Subcutaneous abdominal adipose tissue (tissue), 5 donors: ENCODE data around the gene SCML2.
"Not testable (repeated sequence)": the region's sequence is repeated elsewhere in the genome, so short reads cannot be mapped to it uniquely, and the experiment has no call there.

ENCODE experiments used
- H3K27ac ChIP-seq: one replicate; pipeline ENCODE4 v1.7.0; 2013; ENCODE audit warnings: low read depth, mild to moderate bottlenecking, inconsistent platforms, low read length, moderate library complexity
- H3K27me3 ChIP-seq, 5 donors: one replicate each; pipeline ENCODE4 v1.7.0; 2013; ENCODE audit warnings: low read length in 5 of 5, inconsistent platforms in 1 of 5; ENCODE audit not compliant: control insufficient read depth in 5 of 5, insufficient read depth in 4 of 5
- H3K36me3 ChIP-seq, 5 donors: one replicate each; pipeline ENCODE4 v1.7.0; 2013; ENCODE audit warnings: low read length in 5 of 5; ENCODE audit not compliant: control insufficient read depth in 5 of 5, insufficient read depth in 5 of 5
- H3K4me1 ChIP-seq, 5 donors: one replicate each; pipeline ENCODE4 v1.7.0; 2013; ENCODE audit warnings: low read length in 5 of 5, mild to moderate bottlenecking in 3 of 5, moderate library complexity in 1 of 5; ENCODE audit not compliant: control insufficient read depth in 5 of 5, insufficient read depth in 5 of 5
- H3K4me3 ChIP-seq, 5 donors: one replicate each; pipeline ENCODE4 v1.7.0; 2013; ENCODE audit warnings: low read length in 5 of 5, low read depth in 1 of 5
- H3K9ac ChIP-seq, 5 donors: one replicate each; pipeline ENCODE4 v1.7.0; 2013; ENCODE audit warnings: low read length in 5 of 5, mild to moderate bottlenecking in 4 of 5, moderate library complexity in 3 of 5
- H3K9me3 ChIP-seq, 5 donors: one replicate each; pipeline ENCODE4 v1.7.0; 2013; ENCODE audit warnings: low read length in 5 of 5; ENCODE audit not compliant: control insufficient read depth in 5 of 5
- donor health status: healthy.
- donor health status: healthy.
- donor health status: healthy.
- donor health status: healthy.
- donor health status: healthy.

The SCML2 gene

DNA sequence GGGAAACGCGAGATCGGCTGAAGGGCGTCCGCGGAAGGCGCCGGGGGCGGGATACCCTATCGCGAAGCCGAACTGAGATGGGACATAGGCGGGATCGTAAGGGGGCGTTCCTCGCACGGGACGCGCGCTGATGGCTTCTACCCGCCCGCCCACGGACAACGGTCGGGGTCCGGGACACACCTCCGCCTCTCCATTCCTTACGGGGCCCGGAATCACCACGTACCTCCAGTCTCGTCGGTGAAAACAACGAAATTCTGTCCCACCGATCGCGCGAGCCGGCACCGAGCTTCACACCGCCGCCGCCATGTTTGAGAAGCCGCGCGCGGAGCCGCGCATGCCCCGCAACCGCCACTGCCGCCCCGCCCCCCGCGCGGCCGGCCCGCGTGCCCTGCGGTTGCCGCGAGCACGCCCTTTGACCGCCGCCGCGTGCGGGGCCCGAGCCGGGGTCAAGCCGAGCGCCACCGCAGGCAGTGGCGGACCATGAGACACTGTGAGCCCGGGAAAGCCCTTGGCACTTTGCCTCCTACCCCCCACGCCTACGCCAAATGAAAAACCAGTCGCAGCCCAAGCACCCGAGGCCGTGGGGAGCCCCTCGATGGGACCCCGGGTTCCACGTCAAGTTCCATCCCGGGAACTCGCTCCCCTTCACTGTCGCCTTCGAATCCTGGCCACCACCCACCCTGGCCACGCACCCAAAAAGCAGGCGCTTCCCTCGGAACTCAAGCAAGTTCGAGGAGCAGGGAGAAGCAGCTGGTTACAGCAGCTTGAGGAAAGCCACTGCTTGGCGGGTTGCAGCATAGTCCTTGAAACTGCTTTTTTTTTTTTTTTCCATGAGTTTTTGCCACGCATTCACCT is at the start of gene SCML2:
TSS of gene SCML2 (minus strand) at position 320 of the 855 bp plus-strand sequence. CDS start 20,617 bp downstream, outside the sequence.
- Histone ChIP-seq H3K9ac (peak within 1 kb of the TSS in 2 of 5 donors; percentile 30 to 62), H3K4me1 (peaks cover 0 to 13% (median 9%) of the 10 kb centered on the region in 5 donors), H3K36me3 (no peaks in the 10 kb centered on the region), H3K9me3 (no peaks in the 10 kb centered on the region), H3K27me3 (peaks cover 0 to 9% (median 0%) of the 10 kb centered on the region in 5 donors), H3K27ac (no peak within 1 kb of the TSS), H3K4me3 (peak within 1 kb of the TSS; percentile 63 to 72 (median 66))

DNA sequence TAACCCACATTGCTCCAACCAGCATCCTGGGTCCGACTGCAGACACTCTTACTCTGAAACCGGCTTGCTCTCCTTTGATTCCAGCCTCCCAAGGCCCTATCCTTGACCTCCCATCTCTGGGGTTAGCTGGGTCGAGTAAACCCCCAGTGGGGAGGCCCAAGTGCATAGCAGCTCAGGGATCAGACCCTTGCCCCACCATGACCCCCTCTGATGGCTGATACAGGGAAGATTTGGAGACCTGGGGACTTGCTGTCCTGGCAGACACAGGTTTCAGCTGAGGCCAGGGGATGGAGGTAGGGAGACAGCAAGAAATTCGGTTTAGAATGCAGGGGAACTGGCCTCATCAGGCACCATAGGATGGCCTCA is 47.3 kb upstream of the SCML2 start:
- Histone ChIP-seq H3K36me3 (no peaks in the 10 kb centered on the region), H3K4me1 (no peaks in the 10 kb centered on the region), H3K27ac (no peak overlapping the region), H3K4me3 (no peak overlapping the region), H3K9ac (no peak overlapping the region), H3K27me3 (peaks cover 0 to 4% (median 3%) of the 10 kb centered on the region in 5 donors), H3K9me3 (peaks cover 0 to 5% (median 2%) of the 10 kb centered on the region in 5 donors)

DNA sequence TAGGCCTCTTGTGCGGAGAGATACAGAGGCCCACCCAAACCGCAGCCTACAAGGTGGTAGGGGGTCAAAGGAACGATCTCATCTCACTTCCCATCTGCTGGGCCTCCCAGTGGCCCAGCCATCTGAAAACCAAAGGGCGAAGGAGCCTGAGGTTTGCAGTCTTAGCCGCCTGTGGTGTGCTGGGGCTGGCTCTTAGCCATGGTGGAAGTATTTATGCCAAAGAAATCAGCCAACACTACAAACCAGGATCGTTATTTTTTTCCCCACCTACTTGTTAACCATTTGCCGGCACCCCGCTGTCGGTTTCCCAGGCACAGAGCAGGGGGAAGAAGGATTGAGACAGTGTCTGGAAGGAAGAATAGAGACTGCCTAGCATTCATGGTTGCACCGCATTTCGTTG is 40.0 kb upstream of the SCML2 start:
- no peak overlapping the region for H3K9ac ChIP-seq
- H3K4me1 ChIP-seq: no peaks in the 10 kb centered on the region
- no peaks in the 10 kb centered on the region for H3K36me3 ChIP-seq
- no peak overlapping the region for H3K4me3 ChIP-seq
- H3K9me3 ChIP-seq: no peaks in the 10 kb centered on the region
- H3K27ac ChIP-seq: no peak overlapping the region
- peaks cover 0 to 3% (median 0%) of the 10 kb centered on the region in 5 donors for H3K27me3 ChIP-seq

DNA sequence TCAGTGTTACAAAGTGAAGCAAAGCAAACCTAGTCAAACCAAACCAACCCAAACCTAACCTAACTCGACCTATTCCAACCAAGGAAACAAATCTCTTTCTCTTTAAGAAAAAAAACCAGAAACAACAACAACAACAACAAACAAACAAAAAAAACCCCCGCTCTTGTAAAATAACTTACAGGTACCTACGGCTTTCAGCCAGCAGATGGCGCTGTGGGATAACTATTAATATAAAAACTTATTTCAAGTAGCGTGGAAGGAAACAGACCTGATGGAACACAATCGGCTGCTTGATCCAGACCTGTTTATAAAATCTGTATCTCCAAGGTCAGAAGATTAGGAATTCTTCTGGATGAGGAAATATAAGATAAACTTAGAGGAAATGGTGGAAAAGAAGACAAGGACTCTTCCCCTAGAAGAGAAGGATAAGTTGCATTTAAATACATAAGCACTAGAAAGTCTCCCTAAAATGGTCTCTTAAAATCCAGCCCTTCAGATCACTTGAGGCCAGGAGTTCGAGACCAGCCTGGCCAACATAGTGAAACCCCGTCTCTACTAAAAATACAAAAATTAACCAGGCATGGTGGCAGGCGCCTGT is 36.6 kb upstream of the SCML2 start:
- H3K27ac ChIP-seq: no peak overlapping the region
- H3K9me3 ChIP-seq: no peaks in the 10 kb centered on the region
- peaks cover 0 to 8% (median 2%) of the 10 kb centered on the region in 5 donors for H3K27me3 ChIP-seq
- H3K36me3 ChIP-seq: no peaks in the 10 kb centered on the region
- no peak overlapping the region for H3K9ac ChIP-seq
- no peak overlapping the region for H3K4me3 ChIP-seq
- H3K4me1 ChIP-seq: no peaks in the 10 kb centered on the region

DNA sequence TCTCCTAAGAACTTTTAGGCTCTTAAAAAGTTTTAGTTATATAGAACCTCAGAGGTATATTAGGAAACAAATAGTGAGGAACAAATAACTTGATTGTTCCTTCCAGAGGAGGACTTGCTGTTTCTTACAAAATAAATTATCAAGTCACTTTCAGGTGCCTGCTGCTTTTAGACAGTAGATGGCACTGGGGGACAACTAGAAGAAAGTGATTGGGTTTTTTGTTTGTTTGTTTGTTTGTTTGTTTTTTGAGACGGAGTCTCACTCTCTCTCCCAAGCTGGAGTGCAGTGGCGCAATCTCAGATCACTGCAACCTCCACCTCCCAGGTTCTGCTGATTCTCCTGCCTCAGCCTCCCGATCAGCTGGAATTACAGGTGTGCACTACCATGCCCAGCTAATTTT is 35.5 kb upstream of the SCML2 start:
- H3K9ac ChIP-seq: no peak overlapping the region
- H3K9me3 ChIP-seq: no peaks in the 10 kb centered on the region
- H3K27ac ChIP-seq: no peak overlapping the region
- no peaks in the 10 kb centered on the region for H3K36me3 ChIP-seq
- H3K4me3 ChIP-seq: no peak overlapping the region
- peaks cover 2 to 8% (median 3%) of the 10 kb centered on the region in 5 donors for H3K27me3 ChIP-seq
- H3K4me1 ChIP-seq: no peaks in the 10 kb centered on the region

DNA sequence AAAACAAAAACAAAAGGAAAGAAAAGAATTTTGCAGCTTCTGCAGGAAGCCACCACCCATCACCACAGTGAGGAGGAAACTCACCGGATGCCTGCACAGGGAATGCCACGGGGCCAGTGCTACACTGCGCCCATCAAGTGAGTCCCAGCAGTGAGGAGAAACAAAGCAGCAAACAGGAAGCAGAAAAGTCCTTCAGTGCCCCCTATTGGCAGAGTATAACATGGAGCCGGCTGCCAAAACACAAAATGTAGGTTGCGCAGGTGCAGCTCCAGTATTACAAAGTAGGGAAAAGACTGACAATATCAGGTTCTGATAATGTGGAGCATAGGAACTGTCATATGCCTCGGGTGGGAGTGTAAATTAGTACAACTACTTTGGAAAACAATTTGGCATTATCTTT is 23.3 kb upstream of the SCML2 start:
- H3K27me3 ChIP-seq: peaks cover 3 to 6% (median 6%) of the 10 kb centered on the region in 5 donors
- H3K4me3 ChIP-seq: no peak overlapping the region
- no peak overlapping the region for H3K27ac ChIP-seq
- H3K4me1 ChIP-seq: no peaks in the 10 kb centered on the region
- no peak overlapping the region for H3K9ac ChIP-seq
- no peaks in the 10 kb centered on the region for H3K36me3 ChIP-seq
- peaks cover 0 to 3% (median 0%) of the 10 kb centered on the region in 5 donors for H3K9me3 ChIP-seq

DNA sequence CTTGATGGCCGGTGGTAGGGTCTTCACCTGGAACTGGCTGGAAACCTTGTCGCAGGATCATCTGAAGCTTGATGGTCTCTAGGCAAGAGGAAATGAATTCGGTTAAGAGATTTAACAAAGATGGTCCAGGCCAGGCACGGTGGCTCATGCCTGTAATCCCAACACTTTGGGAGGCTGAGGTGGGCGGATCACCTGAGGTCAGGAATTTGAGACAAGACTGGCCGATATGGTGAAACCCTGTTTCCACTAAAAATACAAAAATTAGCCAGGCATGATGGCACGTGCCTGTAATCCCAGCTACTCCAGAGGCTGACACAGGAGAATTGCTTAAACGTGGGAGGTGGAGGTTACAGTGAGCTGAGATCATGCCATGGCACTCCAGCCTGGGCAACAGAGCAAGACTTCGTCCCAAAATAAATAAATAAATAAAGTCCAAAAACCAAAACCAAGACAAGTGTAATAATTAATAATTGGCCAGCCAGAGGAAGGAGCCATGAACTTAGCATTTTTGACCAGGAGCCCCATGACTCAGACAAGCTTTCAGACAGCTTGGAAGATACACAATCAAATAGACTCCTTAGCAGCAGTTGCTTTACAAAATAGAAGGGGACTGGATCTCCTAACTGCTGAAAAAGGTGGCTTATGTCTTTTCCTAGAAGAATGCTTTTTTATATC is 20.8 kb upstream of the SCML2 start:
- not testable (repeated sequence) for H3K9me3 ChIP-seq, H3K27ac ChIP-seq, H3K9ac ChIP-seq, H3K4me1 ChIP-seq, H3K36me3 ChIP-seq, H3K4me3 ChIP-seq
- peaks cover 3 to 11% (median 6%) of the 10 kb centered on the region in 5 donors for H3K27me3 ChIP-seq

DNA sequence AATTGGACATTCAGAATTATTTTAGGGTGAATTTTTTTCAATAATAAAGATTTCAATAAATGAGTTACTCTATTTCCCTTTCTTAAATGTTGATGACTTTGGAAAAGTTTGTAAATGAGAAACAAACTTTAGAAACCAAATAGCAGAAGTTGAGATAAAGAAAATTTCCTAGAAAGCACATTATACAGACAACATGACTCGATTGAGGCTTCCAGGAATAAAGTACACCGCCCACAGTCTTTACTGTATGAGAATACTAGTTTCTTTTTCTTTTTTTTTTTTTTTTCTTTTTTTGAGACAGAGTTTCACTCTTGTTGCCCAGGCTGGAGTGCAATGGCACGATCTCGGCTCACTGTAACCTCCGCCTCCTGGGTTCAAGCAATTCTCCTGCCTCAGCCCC is 14.6 kb upstream of the SCML2 start:
- not testable (repeated sequence) for H3K36me3 ChIP-seq, H3K4me3 ChIP-seq, H3K27ac ChIP-seq, H3K9ac ChIP-seq, H3K4me1 ChIP-seq, H3K9me3 ChIP-seq, H3K27me3 ChIP-seq

DNA sequence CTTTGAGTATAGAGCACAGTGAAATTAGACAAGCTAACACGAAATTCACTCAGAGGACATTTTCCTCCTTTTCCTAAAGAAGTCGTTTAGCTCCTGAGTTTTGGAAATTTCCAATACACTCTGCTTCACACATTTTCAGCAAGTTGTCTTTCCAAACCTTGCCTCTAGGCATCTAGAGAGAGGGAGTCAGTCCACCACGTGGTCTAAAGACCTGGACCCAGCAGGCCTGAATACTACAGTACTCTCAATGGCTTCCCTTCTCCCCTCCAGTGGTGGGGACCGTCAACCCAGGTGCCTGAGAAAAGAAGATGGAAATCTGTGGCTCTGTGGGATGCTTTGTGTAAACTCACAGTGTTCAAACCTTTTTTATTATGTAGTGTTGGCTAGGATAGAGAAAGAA is 13.9 kb upstream of the SCML2 start:
- no peaks in the 10 kb centered on the region for H3K9me3 ChIP-seq
- H3K27ac ChIP-seq: no peak overlapping the region
- no peaks in the 10 kb centered on the region for H3K4me1 ChIP-seq
- H3K9ac ChIP-seq: no peak overlapping the region
- H3K4me3 ChIP-seq: no peak overlapping the region
- peaks cover 0 to 9% (median under 1%) of the 10 kb centered on the region in 5 donors for H3K27me3 ChIP-seq
- no peaks in the 10 kb centered on the region for H3K36me3 ChIP-seq

DNA sequence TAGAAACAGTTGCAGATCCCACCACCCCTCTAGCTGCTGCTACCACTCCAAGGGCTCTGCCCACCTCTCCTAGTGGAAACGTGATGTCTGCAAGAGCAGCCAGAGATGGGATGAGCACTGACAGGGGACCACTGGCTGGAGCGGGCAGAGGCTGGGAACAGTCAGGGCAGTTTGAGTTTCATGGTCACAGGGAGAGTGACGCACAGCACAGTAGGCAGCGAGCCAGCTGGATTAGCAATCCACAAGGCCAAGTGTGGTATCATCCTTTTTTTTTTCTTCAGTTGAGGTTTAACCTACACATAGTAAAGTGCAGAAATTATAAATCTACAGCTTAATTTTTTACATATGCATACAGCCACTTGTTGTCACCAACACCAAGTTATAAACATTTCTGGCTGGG is 6.4 kb upstream of the SCML2 start:
- H3K27me3 ChIP-seq: peaks cover 0 to 10% (median 4%) of the 10 kb centered on the region in 5 donors

More for the DNA sequence above, 6.4 kb upstream of the SCML2 start:
- no peaks in the 10 kb centered on the region for H3K9me3 ChIP-seq
- H3K9ac ChIP-seq: no peak overlapping the region
- H3K4me1 ChIP-seq: peaks cover 0 to 3% (median 0%) of the 10 kb centered on the region in 5 donors
- H3K27ac ChIP-seq: no peak overlapping the region
- no peak overlapping the region for H3K4me3 ChIP-seq
- no peaks in the 10 kb centered on the region for H3K36me3 ChIP-seq
